OCI-LY7 (cell line): Measurements from ENCODE around the gene DDX5.

Experiments used
- CTCF ChIP-seq: fragments of 200-600 bp; sonication (generic); conservative IDR thresholded peaks from 2 replicates; pipeline ENCODE4 v1.5.1; 2014; ENCODE audit warnings: mild to moderate bottlenecking, antibody characterized with exemption, low read length, moderate library complexity, mixed read lengths
- EZH2phosphoT487 ChIP-seq: fragments of 200-600 bp; sonication (generic); IDR thresholded peaks from 2 replicates; pipeline ENCODE4 v1.6.1; 2018; ENCODE audit warnings: low read depth, borderline replicate concordance, mild to moderate bottlenecking, mixed run types, antibody characterized with exemption, low read length, moderate library complexity, mixed read lengths

GRCh38 chr17:64503341-64503740 is 2.7 kb downstream of the DDX5 start:
- TF ChIP-seq CTCF = no peak
- no peak for TF ChIP-seq EZH2phosphoT487
